MCF 10A (cell line): ENCODE results near the gene PRDM1. TPM values are rescaled to one million over a fixed set of nuclear protein-coding genes. Genes with fewer than 3 reads are reported as not detected.
"Not testable (repeated sequence)": the region's sequence is repeated elsewhere in the genome, so short reads cannot be mapped to it uniquely, and the experiment has no call there.

Experiments used
- BruUV-seq: library from RNA; stranded (reverse); fragments of 400-500 nt; replicated peaks from 2 replicates; lab custom pipeline; 2021; lab: Mats Ljungman, UMichigan
- CTCF ChIA-PET: fragments of 300-600 bp; sonication (Branson Sonifier 250); formaldehyde crosslinking; extraction: SDS; loops from one replicate; lab custom pipeline; 2021; ENCODE audit warnings: antibody characterized with exemption, inconsistent platforms; lab: Yijun Ruan, JAX
- POLR2A ChIA-PET: fragments of 300-600, 350-650 bp; sonication (Branson Sonifier 250); formaldehyde crosslinking; extraction: SDS; loops from one replicate; lab custom pipeline; 2020; ENCODE audit warnings: antibody characterized with exemption, inconsistent platforms; lab: Yijun Ruan, JAX
- DNase-seq: peaks from one replicate; pipeline ENCODE4 v3.0.0-alpha.2; 2018; ENCODE audit not compliant: unreplicated experiment
- H3K27ac Mint-ChIP-seq: one replicate; pipeline ENCODE4 v1.8.0; 2022; ENCODE audit warnings: mild to moderate bottlenecking, low read depth, mixed read lengths; ENCODE audit not compliant: unreplicated experiment
- H3K27me3 Mint-ChIP-seq: one replicate; pipeline ENCODE4 v1.8.0; 2022; ENCODE audit warnings: mixed read lengths; ENCODE audit not compliant: insufficient read depth, unreplicated experiment
- H3K36me3 Mint-ChIP-seq: one replicate; pipeline ENCODE4 v1.8.0; 2022; ENCODE audit warnings: mild to moderate bottlenecking, moderate library complexity, mixed read lengths; ENCODE audit not compliant: insufficient read depth, unreplicated experiment
- H3K4me1 Mint-ChIP-seq: one replicate; pipeline ENCODE4 v1.8.0; 2022; ENCODE audit warnings: mixed read lengths; ENCODE audit not compliant: insufficient read depth, unreplicated experiment
- H3K4me3 Mint-ChIP-seq: one replicate; pipeline ENCODE4 v1.8.0; 2022; ENCODE audit warnings: mild to moderate bottlenecking, moderate library complexity, mixed read lengths; ENCODE audit not compliant: unreplicated experiment
- H3K9me3 Mint-ChIP-seq: one replicate; pipeline ENCODE4 v1.8.0; 2022; ENCODE audit warnings: mixed read lengths; ENCODE audit not compliant: unreplicated experiment
- intact Hi-C: fragments of 100-400 bp; cut with micrococcal nuclease; formaldehyde crosslinking; loops from 2 replicates; pipeline ENCODE4 v1.14.1; 2022
- total RNA-seq: library from RNA; stranded (reverse); gene quantifications from 2 replicates; pipeline ENCODE4 v1.2.3, GENCODE V29; 2022
- TF ChIP-seq, protein P1 (sequence below): fragments of 200-600 bp; IDR thresholded peaks from one replicate; pipeline ENCODE4 v1.8.0; 2022; ENCODE audit warnings: antibody characterized with exemption, mild to moderate bottlenecking; ENCODE audit not compliant: unreplicated experiment

The PRDM1 gene
- total RNA-seq, 1 experiment from 2014 or later: 13.1 TPM

DNA sequence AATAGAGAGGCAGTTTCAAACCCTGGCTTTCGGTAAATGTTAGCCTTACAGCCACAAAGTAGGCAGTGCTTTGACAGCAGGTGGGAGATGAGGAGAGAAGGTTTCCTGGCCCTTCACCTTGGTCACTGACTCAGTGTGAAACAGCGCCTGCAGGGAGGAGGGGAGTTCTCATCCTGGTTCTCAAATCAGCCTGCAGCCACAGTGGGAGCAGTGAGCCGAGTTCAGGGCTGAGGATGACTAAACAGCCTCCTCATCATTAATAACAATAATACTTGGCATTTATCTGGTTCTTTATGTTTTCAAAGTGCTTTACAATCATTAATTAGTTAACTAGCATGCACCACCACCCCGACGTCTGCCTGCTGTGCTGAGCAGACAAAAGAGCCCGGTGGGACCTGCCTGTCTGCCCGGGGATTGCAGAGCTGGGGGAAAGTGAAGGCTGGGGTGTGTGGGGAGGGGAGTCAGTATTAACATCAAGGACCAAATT, 59.6 kb downstream of the PRDM1 start:
- TF ChIP-seq, protein P1, sequence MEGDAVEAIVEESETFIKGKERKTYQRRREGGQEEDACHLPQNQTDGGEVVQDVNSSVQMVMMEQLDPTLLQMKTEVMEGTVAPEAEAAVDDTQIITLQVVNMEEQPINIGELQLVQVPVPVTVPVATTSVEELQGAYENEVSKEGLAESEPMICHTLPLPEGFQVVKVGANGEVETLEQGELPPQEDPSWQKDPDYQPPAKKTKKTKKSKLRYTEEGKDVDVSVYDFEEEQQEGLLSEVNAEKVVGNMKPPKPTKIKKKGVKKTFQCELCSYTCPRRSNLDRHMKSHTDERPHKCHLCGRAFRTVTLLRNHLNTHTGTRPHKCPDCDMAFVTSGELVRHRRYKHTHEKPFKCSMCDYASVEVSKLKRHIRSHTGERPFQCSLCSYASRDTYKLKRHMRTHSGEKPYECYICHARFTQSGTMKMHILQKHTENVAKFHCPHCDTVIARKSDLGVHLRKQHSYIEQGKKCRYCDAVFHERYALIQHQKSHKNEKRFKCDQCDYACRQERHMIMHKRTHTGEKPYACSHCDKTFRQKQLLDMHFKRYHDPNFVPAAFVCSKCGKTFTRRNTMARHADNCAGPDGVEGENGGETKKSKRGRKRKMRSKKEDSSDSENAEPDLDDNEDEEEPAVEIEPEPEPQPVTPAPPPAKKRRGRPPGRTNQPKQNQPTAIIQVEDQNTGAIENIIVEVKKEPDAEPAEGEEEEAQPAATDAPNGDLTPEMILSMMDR: no peak
- ChIA-PET POLR2A (no interaction called here), CTCF (no interaction called here)
- H3K36me3 Mint-ChIP-seq: peaks cover 5% of the 10 kb centered on the region
- intact Hi-C loops: no loop called here
- H3K4me3 Mint-ChIP-seq: no peak overlapping the region
- H3K27me3 Mint-ChIP-seq: no peaks in the 10 kb centered on the region
- H3K27ac Mint-ChIP-seq: no peak overlapping the region
- no peaks in the 10 kb centered on the region for H3K9me3 Mint-ChIP-seq
- no TSS peak for BruUV-seq
- DNase-seq: no peak
- H3K4me1 Mint-ChIP-seq: peaks cover 14% of the 10 kb centered on the region

- ChIA-PET CTCF (interaction anchor here (1.0 kb wide), 1 partner anchor 15 kb away, joined by 3 read pairs; no protein-coding TSS in a partner anchor), POLR2A (no interaction called here)
- no TSS peak for BruUV-seq
- Mint-ChIP-seq H3K4me3 (no peak overlapping the region), H3K36me3 (peaks cover 5% of the 10 kb centered on the region), H3K27ac (no peak overlapping the region), H3K9me3 (no peaks in the 10 kb centered on the region), H3K4me1 (peaks cover 6% of the 10 kb centered on the region), H3K27me3 (no peaks in the 10 kb centered on the region)
- intact Hi-C loops: no loop called here
- DNase-seq: no peak
- TF ChIP-seq, protein P1: no peak
Measured at GRCh38 chr6:106146852-106147351, 60.8 kb downstream of the PRDM1 start.

GRCh38 chr6:106147476-106147875, 61.3 kb downstream of the PRDM1 start:
- H3K36me3 Mint-ChIP-seq: peaks cover 5% of the 10 kb centered on the region
- peaks cover 5% of the 10 kb centered on the region for H3K4me1 Mint-ChIP-seq
- no peaks in the 10 kb centered on the region for H3K27me3 Mint-ChIP-seq
- TF ChIP-seq, protein P1: no peak
- ChIA-PET POLR2A (no interaction called here), CTCF (interaction anchor here (1.0 kb wide), 1 partner anchor 15 kb away, joined by 3 read pairs; no protein-coding TSS in a partner anchor)
- no peak overlapping the region for H3K27ac Mint-ChIP-seq
- BruUV-seq: no TSS peak
- intact Hi-C loops: no loop called here
- H3K9me3 Mint-ChIP-seq: no peaks in the 10 kb centered on the region
- H3K4me3 Mint-ChIP-seq: no peak overlapping the region
- DNase-seq: no peak

DNA sequence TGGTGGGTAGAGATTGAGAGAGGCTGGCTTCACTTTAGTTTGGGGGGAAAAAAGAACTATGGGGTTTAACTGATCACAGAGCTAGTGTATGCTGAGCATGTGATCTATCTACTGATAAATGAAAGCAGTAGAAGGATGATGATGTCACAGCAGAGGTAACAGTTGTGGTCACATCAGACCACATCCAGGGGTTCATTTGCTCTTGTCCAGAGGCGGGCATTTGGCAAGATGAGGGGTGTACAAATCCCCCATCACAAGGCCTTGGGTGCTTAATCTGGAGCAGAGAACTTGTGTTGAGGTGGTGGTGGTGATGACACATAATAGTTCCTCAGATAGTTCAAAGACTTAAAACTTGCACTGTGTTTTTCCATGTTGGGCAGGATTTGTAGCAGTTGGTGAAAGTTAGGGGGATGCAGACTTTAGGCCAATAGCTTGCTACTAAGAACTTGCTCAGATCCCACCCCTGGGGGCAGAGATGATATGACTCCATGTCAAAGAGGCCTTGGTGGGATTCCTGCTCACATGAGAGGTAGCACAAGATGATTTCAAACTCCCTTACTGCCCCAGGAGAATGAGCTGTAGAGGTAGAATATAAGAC, 63.4 kb downstream of the PRDM1 start:
- Mint-ChIP-seq H3K36me3 (peaks cover 5% of the 10 kb centered on the region), H3K9me3 (no peaks in the 10 kb centered on the region), H3K27ac (no peak overlapping the region), H3K4me1 (peaks cover 5% of the 10 kb centered on the region), H3K4me3 (no peak overlapping the region), H3K27me3 (no peaks in the 10 kb centered on the region)
- no peak for DNase-seq
- intact Hi-C loops: no loop called here
- no TSS peak for BruUV-seq
- TF ChIP-seq, protein P1: no peak
- ChIA-PET CTCF (interaction anchor here (1.1 kb wide), 1 partner anchor 69 kb away, joined by 3 read pairs; no protein-coding TSS in a partner anchor), POLR2A (no interaction called here)

GRCh38 chr6:106152476-106152875, 66.3 kb downstream of the PRDM1 start:
- intact Hi-C loops, H3K27me3 Mint-ChIP-seq, POLR2A ChIA-PET, H3K36me3 Mint-ChIP-seq, H3K27ac Mint-ChIP-seq, BruUV-seq, H3K4me3 Mint-ChIP-seq, H3K9me3 Mint-ChIP-seq, H3K4me1 Mint-ChIP-seq, DNase-seq: not testable (repeated sequence)
- CTCF ChIA-PET: interaction anchor here (0.6 to 1.4 kb wide), 2 partner anchors 11 to 1825 kb away, joined by 3 to 4 read pairs; no protein-coding TSS in a partner anchor
